Stromal cell of bone marrow (primary cell): ENCODE results near the gene FANK1.
"Not testable (repeated sequence)": the region's sequence is repeated elsewhere in the genome, so short reads cannot be mapped to it uniquely, and the experiment has no call there.

Source experiments
- DNase-seq: peaks from one replicate; pipeline ENCODE4 v3.0.0-alpha.2; 2012; ENCODE audit warnings: low read depth

Gene FANK1

DNA sequence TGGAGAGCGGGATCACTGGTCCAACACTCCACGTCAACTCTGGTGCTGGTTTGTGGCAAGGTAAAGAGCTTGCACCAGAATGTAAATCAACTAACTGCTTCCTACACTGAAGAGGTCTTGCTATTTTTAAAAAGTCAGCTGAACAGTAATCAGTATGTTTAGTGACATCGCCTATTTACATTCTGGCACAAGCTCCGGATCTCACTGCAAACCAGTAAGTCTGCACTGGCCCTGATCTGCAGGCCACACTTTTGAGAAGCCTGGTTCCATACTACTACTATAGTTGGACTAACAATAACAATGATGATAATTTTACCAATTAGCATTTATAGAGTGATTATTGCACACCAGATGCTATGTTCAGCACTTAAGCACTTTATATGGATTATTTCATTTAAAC is 6.9 kb upstream of the FANK1 start:
- DNase-seq = not testable (repeated sequence)

GRCh38 chr10:125892402-125892801 is 4.0 kb upstream of the FANK1 start:
- not testable (repeated sequence) for DNase-seq

- DNase-seq = not testable (repeated sequence)
These were observed 2.2 kb upstream of the FANK1 start for GRCh38 chr10:125894176-125894575.

DNA sequence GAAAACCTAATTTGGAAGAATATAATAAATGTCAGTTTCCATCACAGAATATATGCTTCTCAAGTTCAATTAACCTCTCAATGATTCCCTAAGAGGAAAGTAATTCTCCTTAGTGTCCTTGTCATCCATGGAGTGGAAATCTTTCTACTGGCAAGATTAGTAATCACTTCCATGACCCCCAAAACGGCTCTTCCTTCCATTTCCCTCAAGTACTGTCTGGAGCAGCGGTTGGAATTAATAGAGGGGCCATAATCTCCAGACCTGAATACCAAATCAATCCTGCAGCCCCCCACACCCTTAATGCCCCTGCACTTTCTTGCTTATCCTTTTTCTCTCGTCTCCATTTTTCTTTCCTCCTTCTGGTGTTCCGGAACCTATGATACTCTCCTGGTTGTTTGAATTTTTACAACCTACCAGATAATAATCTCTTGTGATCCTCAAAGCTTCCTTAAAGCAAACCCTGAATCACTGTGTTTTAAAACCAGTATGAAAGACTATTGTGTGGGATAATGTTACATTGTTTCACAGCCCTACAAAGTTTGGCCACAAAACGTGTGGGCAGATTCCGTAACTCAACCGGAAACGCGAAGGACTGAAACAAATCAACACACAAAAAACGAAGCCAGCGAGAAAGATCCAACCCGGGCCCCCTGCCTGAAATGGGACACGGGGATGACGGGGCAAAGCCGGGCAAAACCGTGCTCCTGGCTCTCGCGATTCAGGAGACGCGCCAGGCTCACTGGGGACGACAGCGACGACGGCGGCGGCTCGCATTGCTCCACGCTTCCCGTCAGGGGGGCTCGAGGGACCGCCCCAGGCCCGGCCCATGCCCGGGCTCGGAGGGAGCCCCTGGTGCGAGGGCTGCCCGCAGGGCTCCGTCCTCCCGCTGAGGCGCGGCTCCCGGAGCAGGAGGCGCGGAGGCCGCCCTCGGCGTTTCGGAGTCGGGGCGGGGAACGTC is 955 bp upstream of the FANK1 start:
- peak; percentile 50 for DNase-seq

- DNase-seq = not testable (repeated sequence)
These were observed 953 bp downstream of the FANK1 start for GRCh38 chr10:125897317-125897716.

DNA sequence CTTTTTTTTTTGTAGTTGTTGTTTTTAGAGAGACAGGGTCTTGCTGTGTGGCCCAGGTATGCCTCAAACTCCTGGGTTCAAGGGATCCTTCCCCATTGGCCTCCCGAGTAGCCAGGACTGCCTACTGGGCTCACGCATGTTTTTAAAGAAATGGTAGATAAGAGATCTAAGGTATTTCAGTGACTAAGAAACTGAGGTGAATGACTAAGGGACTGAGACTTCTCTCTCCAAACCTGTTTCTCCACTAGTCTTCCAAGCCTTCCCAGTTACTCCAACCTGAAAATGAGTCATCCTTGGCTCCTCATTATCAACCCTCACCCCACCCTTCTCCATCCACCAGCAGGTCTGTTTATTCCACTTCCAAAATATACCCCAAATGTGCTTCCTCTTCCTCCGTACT is 4.6 kb downstream of the FANK1 start:
- DNase-seq = not testable (repeated sequence)

DNA sequence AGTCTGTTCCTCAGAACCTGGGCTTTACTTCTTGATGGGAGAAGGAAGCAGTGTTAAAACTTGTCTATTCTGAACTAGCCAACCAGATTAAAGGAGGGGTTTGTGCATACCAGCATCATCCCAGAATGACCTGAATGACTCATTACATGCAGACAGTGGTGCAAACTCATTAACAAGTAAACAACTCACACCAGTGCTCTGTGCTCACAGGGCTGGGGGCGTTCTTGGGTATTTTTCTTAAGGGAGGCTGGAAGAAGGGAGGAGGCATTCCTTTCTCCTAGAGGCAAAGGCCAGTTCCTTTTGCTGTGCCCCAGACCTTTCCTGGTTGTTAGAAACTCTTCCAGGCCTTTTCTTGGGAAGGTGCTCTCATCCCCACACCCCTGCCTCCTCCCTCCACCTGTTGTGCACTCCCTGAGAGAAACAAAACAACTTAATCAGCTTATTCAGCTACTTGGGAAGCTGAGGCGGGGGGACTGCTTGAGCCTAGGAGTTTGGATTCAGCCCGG is 6.8 kb downstream of the FANK1 start:
- not testable (repeated sequence) for DNase-seq

- not testable (repeated sequence) for DNase-seq
These were observed 9.0 kb downstream of the FANK1 start for GRCh38 chr10:125905069-125905994.

- not testable (repeated sequence) for DNase-seq
These were observed 11.2 kb downstream of the FANK1 start for GRCh38 chr10:125907598-125907997.

DNA sequence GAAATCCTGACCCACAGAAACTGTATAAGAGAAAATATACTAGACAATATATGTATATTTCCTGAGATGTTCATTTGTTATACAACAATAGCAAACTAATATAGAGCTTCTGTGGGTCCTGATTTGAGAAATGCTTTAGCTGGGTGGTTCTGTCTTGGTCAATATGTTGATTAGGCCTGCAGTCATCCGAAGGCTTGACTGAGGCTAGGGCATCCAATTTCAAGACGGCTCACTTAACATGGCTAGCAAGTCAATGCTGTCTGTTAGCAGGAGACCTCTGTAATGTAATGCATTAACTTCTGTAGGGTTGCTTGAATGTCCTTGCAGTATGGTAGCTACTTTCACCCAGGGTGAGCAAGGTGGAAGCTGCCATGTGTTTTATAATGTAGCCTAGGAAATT is 12.4 kb downstream of the FANK1 start:
- DNase-seq = not testable (repeated sequence)

DNA sequence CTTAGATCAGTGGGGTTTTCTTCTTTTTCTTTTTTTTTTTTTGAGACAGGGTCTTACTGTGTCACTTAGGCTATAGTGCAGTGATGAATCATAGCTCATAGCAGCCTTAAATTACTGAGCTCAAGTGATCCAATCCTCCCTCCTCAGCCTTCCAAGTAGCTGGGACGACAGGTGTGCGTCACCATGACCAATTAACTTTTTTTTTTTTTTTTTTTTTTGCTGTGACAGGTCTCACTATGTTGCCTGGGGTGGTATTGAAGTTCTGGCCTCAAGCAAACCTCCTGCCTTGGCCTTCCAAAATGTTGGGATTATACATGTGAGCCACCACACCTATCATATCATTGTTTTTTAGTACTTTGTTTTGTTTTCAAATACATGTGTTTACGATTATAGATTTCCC is 13.1 kb downstream of the FANK1 start:
- DNase-seq = not testable (repeated sequence)

GRCh38 chr10:125911145-125911544 is 14.8 kb downstream of the FANK1 start:
- no peak for DNase-seq

- no peak for DNase-seq
These were observed 15.6 kb downstream of the FANK1 start for GRCh38 chr10:125911990-125912389.

- not testable (repeated sequence) for DNase-seq
These were observed 16.9 kb downstream of the FANK1 start for GRCh38 chr10:125913277-125913676.

DNA sequence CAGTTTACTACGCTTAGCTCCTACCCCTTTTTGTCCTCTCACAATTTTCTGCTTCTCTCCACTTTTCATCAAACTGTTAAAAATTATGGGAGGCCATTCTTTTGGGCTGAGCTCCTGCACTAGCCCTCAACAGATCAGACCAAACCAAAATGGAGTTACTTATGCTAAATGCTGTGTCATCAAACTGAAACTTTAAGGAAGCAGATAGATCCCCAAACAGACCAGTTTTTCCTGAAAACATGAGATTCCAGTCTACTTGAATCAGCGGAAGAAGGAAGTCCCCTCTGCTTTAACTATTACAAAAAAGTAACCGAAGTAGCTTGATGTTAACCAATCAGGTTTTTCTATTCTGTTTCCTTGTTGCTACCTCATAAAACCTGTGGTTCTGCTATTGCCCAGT is 20.6 kb downstream of the FANK1 start:
- no peak for DNase-seq

DNA sequence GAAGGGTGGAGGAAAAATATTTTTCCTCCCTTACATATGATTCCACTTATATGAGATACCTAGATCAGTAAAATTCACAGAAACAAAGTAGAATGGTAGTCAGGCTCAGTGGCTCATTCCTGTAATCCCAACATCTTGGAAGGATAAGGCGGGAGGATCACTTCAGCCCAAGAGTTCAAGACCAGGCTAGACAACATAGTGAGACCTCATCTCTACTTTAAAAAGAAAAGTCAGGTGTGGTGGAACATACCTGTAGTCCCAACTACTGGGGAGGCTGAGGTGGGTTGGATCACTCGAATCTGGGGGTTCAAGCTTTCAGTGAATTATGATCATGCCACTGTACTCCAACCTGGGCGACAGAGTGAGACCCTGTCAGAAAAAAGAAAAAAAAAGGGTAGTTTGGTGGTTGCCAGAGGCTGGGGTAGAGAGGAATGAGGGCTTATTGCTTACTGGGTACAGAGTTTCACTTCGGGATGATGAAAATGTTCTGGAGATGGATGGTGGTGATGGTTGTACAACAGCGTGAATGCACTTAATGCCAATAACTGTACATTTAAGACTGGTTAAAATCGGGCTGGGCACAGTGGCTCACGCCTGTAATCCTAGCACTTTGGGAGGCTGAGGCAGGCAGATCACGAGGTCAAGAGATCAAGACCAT is 21.5 kb downstream of the FANK1 start:
- not testable (repeated sequence) for DNase-seq

DNA sequence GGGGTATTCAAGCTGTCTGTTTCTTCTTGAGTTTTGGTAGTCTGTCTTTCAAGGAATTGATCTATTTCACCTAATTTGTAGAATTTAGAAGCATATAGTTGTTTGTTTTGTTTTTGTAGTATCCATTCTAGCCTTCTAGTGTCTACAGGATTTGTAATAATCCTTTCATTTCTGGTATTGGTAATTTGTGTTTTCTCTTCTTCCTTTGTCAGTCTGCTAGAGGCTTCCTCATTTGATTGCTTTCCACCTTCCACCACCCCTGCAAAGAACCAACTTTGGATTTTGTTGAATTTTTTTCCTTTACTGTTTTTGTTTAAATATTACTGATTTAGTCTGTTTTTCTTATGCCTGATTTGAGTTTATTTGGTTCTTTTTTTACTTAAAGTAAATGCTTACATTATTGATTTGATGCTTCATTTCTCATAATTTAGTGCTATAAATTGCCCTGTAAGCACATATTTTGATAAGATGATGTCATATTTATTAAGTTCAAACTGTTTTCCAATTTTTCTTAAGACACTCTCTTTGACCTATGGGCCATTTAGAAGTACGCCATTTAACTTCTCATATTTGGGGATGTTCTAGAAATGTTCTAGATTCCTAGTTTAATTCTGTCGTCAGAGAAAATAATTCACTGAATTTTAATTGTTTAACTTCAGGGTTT is 25.4 kb downstream of the FANK1 start:
- DNase-seq = not testable (repeated sequence)

DNA sequence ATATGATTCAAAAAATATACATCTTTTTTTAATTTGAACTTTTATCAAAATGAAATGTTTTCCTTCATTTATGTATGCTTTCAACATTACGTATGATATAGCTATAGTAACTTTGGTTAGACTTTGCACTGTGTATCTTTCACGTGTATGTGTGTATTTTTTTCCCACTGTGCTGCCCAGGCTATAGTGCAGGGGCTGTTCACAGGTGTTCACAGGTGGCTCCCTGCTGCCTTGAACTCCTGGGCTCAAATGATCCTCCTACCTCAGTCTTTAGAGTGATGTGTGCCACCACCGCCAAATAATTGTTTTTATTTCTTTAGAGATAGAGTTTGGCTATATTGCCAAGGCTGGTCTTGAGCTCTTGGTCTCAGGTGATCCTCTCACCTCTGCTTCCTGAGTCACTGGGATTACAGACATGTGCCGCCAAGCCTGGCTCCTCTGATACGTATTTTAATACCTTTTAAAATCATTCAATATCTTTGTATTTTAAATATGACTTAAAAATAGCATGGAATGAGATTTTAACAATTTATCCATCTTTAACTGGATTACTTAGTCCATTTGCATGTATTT is 29.0 kb downstream of the FANK1 start:
- DNase-seq = no peak

GRCh38 chr10:125926247-125926646 is 29.9 kb downstream of the FANK1 start:
- DNase-seq = no peak

DNA sequence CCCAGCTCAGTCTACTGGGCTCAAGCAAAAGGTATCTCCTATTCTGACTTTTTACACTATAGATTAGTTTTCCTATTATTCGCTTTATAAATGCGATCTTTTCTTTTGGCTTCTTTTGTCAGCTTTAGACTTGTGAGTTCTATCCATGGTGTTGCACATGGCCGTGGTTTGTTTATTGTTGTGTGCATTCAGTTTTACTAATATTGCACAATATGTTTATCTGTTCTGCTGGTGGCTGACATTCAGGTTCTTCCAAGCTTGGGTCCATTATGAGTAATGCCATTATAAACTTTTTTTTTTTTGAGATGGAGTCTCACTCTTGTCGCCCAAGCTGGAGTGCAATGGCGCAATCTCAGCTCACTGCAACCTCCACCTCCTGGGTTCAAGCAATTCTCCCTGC is 30.9 kb downstream of the FANK1 start:
- not testable (repeated sequence) for DNase-seq
